NOMO-1 treated with dmso at 0.1 percent for 144 hours (cell line): Measurements from ENCODE around the gene UNG.
"Not testable (repeated sequence)": the region's sequence is repeated elsewhere in the genome, so short reads cannot be mapped to it uniquely, and the experiment has no call there.

Experiments
- DNase-seq: peaks from one replicate; lab custom pipeline; 2025; ENCODE audit not compliant: unreplicated experiment; lab: John Stamatoyannopoulos, UW

Gene UNG

GRCh38 chr12:109120557-109120956 lies 23.2 kb downstream of the UNG start:
- no peak for DNase-seq

- no peak for DNase-seq
Measured at GRCh38 chr12:109121346-109121880, 24.0 kb downstream of the UNG start.

- DNase-seq: no peak
Measured at GRCh38 chr12:109124878-109125648, 27.7 kb downstream of the UNG start.

GRCh38 chr12:109125791-109126190 lies 28.4 kb downstream of the UNG start:
- no peak for DNase-seq

GRCh38 chr12:109126784-109127183 lies 29.4 kb downstream of the UNG start:
- no peak for DNase-seq

- no peak for DNase-seq
Measured at GRCh38 chr12:109127533-109128242, 30.3 kb downstream of the UNG start.

- no peak for DNase-seq
Measured at GRCh38 chr12:109130297-109131153, 33.1 kb downstream of the UNG start.

- no peak for DNase-seq
Measured at GRCh38 chr12:109131154-109132050, 34.0 kb downstream of the UNG start.

GRCh38 chr12:109134186-109134917 lies 37.0 kb downstream of the UNG start:
- no peak for DNase-seq

- no peak for DNase-seq
Measured at GRCh38 chr12:109137055-109137454, 39.7 kb downstream of the UNG start.

- DNase-seq: no peak
Measured at GRCh38 chr12:109139360-109139759, 42.0 kb downstream of the UNG start.

- no peak for DNase-seq
Measured at GRCh38 chr12:109139791-109140190, 42.4 kb downstream of the UNG start.

GRCh38 chr12:109140560-109140959 lies 43.2 kb downstream of the UNG start:
- no peak for DNase-seq

GRCh38 chr12:109144224-109144623 lies 46.8 kb downstream of the UNG start:
- DNase-seq: no peak

GRCh38 chr12:109147126-109147525 lies 49.7 kb downstream of the UNG start:
- not testable (repeated sequence) for DNase-seq

- DNase-seq: no peak
Measured at GRCh38 chr12:109147954-109148353, 50.6 kb downstream of the UNG start.

GRCh38 chr12:109150124-109150640 lies 52.8 kb downstream of the UNG start:
- DNase-seq: no peak

- no peak for DNase-seq
Measured at GRCh38 chr12:109151457-109151856, 54.1 kb downstream of the UNG start.

- DNase-seq: no peak
Measured at GRCh38 chr12:109153821-109154441, 56.5 kb downstream of the UNG start.
